HG03521 (cell line): Measurements from ENCODE around the gene ZNF780B.

Experiments used
- ATAC-seq: cut with Tn5 transposase; IDR thresholded peaks from one replicate; pipeline ENCODE4 v1.9.1; 2021; ENCODE audit warnings: mild to moderate bottlenecking, moderate library complexity; ENCODE audit not compliant: unreplicated experiment

Gene ZNF780B

DNA sequence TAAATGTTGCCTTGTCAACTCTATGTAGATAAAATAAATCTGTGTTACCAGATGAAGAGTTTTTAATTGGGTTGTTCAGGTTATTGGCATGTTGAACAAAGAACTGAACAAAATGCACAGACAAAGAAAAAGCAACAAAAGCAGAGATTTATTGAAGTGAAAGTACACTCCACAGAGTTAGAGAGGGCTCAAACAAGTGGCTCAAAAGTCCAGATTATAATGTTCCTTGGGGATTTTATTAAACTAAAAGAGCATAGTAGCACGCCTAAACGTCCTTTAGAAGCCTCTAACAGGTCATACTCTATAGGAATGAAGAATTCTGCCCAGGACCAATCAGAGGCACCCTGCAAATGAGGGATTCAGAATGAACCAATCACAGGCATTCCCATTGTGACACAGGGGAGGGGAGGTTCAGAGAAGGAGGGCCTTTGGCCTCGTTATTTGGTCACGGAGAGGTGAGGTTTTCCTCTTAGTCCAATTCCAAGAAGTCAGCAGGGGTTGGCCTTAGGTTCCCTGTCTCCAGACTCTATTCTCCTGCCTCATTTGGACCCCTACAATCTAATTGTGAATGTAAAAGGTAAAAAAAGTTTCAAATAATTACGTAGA is 72.2 kb downstream of the ZNF780B start:
- ATAC-seq, result no peak

DNA sequence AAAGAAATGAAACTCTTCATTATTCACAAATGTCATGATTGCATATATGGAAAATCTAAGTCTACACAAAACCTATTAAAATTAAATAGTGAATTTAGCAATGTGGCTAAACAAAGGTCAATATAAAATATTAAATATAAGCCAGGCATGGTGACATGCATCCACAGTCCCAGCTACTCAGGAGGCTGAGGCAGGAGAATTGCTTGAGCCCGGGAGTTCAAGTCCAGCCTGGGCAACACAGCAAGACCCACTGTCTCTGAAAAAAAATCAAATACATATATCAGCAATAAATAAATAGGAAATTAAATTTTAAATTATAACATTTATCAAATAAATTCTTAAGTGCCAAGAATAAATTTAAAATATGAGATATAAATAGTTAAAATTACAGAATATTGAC is 73.1 kb downstream of the ZNF780B start:
- ATAC-seq, result no peak
